Testis (tissue), 3 donors: ENCODE measurements around the gene KCNE2. TPM values are rescaled to one million over a fixed set of nuclear protein-coding genes. Genes with fewer than 3 reads are reported as not detected.
"Not testable (repeated sequence)": the region's sequence is repeated elsewhere in the genome, so short reads cannot be mapped to it uniquely, and the experiment has no call there.

Experiments
- DNase-seq: peaks from one replicate; pipeline ENCODE4 v3.0.0-alpha.2; 2019
- H3K27ac ChIP-seq, 2 donors: fragments of 200-600 bp; sonication (generic); one replicate each; pipeline ENCODE4 v1.5.1; 2019
- H3K27me3 ChIP-seq: fragments of 200-600 bp; sonication (generic); one replicate; pipeline ENCODE4 v1.5.1; 2019
- H3K36me3 ChIP-seq: fragments of 200-600 bp; sonication (generic); one replicate; pipeline ENCODE4 v1.5.1; 2017; ENCODE audit warnings: low read depth; ENCODE audit errors: missing control alignments
- H3K4me1 ChIP-seq: fragments of 200-600 bp; sonication (generic); one replicate; pipeline ENCODE4 v1.5.1; 2019
- H3K4me3 ChIP-seq, 2 donors: fragments of 200-600 bp; sonication (generic); one replicate each; pipeline ENCODE4 v1.5.1; 2017 to 2019
- H3K9me3 ChIP-seq: fragments of 200-600 bp; sonication (generic); one replicate; pipeline ENCODE4 v1.5.1; 2017
- POLR2A ChIP-seq: fragments of 450-650 bp; IDR thresholded peaks from one replicate; pipeline ENCODE4 v1.6.1; 2017; ENCODE audit warnings: antibody characterized with exemption, mild to moderate bottlenecking, moderate library complexity
- WGBS, 2 donors: methylation state at CpG; one replicate each; pipeline ENCODE4 v1.1.5; 2018; 5-methylcytosine and 5-hydroxymethylcytosine counted together
- intact Hi-C: fragments of 100-400 bp; cut with DNase I; formaldehyde crosslinking; loops from one replicate; pipeline ENCODE4 v1.15.1; 2023; ENCODE audit warnings: low total_unique reads
- polyA plus RNA-seq: library from polyadenylated mRNA; stranded (reverse); fragments of 350-450 nt; fragmentation: Illumina TruSeq; extraction: RNeasy Lipid Tissue Mini Kit (QIAGEN cat#74804); gene quantifications from one replicate; pipeline ENCODE4 v1.2.3, GENCODE V29; 2014; ENCODE audit warnings: low read depth, low replicate concordance; ENCODE audit not compliant: insufficient read depth
- total RNA-seq, 2 donors: library from RNA; depleted of rRNA; stranded (reverse); fragments of >200 nt; gene quantifications; one replicate each; pipeline ENCODE4 v1.2.3, GENCODE V29; 2016
- TF ChIP-seq, protein P1 (sequence below), 3 experiments: fragments of 450-650 bp in 2 of 3; fragments of 200-600 bp in 1 of 3; sonication (generic) in 1 of 3; IDR thresholded peaks; one replicate each; pipeline ENCODE4 v1.5.1; 2016 to 2019; ENCODE audit warnings: antibody characterized with exemption in 3 of 3, mild to moderate bottlenecking in 2 of 3, moderate library complexity in 1 of 3

Gene KCNE2
- total and polyA plus RNA-seq, 3 donors from 2014 or later, result 0.37 to 0.74 TPM; not detected in 1

DNA sequence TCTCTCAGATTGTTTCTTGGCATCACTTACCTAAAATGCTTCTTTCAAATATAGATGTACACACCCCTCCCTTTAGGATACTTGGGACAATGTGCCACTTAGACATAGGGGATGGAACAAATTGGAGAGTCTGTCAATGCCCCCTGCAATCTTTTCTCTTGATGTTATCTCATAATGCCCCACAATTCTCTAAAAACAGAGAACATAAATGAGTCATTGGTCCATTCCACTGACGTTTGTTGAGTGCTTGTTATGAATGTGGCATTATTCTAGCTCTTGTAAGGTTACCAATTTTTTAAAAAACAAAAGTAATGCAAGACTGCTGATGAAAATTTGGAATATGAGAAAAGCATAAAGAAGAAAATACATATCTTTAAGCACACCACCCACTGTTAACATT is 5.9 kb downstream of the KCNE2 start:
- Histone ChIP-seq H3K36me3 (no peaks in the 10 kb centered on the region), H3K27me3 (no peaks in the 10 kb centered on the region), H3K9me3 (no peaks in the 10 kb centered on the region), H3K4me3 (no peak overlapping the region), H3K4me1 (no peaks in the 10 kb centered on the region), H3K27ac (no peak overlapping the region)
- 49 to 74% methylated on average over 1 of the region's 1 CpG for WGBS, 2 donors
- TF ChIP-seq, protein P1, sequence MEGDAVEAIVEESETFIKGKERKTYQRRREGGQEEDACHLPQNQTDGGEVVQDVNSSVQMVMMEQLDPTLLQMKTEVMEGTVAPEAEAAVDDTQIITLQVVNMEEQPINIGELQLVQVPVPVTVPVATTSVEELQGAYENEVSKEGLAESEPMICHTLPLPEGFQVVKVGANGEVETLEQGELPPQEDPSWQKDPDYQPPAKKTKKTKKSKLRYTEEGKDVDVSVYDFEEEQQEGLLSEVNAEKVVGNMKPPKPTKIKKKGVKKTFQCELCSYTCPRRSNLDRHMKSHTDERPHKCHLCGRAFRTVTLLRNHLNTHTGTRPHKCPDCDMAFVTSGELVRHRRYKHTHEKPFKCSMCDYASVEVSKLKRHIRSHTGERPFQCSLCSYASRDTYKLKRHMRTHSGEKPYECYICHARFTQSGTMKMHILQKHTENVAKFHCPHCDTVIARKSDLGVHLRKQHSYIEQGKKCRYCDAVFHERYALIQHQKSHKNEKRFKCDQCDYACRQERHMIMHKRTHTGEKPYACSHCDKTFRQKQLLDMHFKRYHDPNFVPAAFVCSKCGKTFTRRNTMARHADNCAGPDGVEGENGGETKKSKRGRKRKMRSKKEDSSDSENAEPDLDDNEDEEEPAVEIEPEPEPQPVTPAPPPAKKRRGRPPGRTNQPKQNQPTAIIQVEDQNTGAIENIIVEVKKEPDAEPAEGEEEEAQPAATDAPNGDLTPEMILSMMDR (IDR thresholded peaks at IDR 0.05), result no peak
- no peak for TF ChIP-seq POLR2A
- intact Hi-C loops, result no loop called here
- no peak for DNase-seq

DNA sequence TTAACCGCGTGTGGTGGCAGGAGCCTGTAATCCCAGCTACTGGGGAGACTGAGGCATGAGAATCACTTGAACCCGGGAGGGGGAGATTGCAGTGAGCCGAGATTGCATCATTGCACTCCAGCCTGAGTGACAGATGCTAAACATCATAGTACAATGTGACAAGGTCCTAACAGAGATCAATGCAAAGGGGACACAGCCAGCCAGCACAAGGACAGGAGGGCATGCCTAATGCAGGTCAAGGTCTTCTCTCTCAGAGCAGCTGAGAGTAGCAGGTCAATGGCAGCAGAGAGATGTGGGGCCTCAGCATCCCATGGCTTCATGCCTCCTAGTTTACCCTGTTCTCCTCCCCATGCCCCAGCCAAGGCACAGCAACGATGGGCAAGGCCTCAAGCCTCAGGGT is 8.5 kb downstream of the KCNE2 start:
- no peak overlapping the region for H3K27ac ChIP-seq

DNA sequence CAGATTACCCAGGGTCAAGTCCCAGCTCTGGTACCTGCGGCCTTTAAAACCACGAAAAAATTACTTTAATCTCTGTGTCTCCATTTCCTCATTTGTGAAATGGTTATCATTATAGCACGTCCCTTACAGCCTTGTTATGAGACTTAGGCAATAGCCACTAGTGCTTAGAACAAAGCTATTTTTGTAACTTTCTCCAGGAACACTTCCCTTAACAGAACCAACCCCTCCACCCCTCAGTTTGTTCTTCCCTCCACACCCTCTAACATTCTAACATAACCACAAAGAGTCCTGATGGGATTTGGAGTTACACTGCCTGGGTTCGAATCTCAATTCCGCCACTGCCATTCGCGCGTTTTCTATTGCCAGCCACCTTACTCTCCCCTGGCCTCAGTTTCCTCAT is 10.7 kb downstream of the KCNE2 start:
- intact Hi-C loops, H3K36me3 ChIP-seq, DNase-seq, H3K4me3 ChIP-seq, H3K27me3 ChIP-seq, H3K27ac ChIP-seq, H3K4me1 ChIP-seq, H3K9me3 ChIP-seq: not testable (repeated sequence)
- WGBS, 2 donors, result no CpG with 5 or more reads among the region's 8 CpGs

More for the DNA sequence above, 8.5 kb downstream of the KCNE2 start:
- intact Hi-C loops, result no loop called here
- H3K4me3 ChIP-seq, result no peak overlapping the region
- no peaks in the 10 kb centered on the region for H3K27me3 ChIP-seq
- DNase-seq, result peak; percentile 2
- no peaks in the 10 kb centered on the region for H3K9me3 ChIP-seq
- TF ChIP-seq, protein P1 (IDR thresholded peaks at IDR 0.05), result no peak
- TF ChIP-seq POLR2A, result no peak
- no peaks in the 10 kb centered on the region for H3K36me3 ChIP-seq
- 93 to 97% methylated on average over 5 of the region's 5 CpGs for WGBS, 2 donors
- no peaks in the 10 kb centered on the region for H3K4me1 ChIP-seq

DNA sequence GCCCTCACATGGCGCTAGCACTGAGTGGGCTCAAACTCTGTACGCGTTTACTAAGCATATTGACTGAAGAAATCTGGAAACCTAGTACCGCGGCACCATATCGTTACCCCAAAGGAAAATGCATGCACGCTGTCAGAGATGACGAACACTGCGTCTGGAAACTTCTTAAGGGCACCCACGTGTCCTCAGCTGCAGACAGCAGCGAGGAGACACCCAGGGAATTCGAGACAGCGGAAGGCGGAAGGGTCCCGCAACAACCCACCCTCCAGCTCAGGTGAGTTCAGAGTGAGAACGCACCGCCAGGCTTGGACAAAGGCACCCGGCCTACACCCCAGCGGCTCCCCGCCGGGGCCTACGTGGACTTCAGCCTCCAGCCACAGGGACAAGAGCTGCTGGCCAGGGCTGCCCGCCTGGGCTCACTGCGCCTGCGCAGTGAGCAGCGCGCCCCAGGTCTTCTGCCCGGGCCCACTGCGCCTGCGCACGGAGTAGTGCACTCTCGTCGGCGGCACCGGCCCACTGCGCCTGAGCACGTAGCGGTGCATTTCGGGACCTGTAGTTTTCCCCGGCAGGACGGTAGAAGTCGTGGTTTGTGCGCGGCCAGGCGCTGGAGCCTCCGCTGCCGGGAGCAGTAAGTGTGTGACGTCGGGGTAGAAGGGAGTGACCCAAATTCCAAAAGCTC is 11.3 kb downstream of the KCNE2 start, which contains the start of gene SMIM11:
Gene SMIM11, plus strand, starts transcription at position 568 of the 679 bp plus-strand sequence. CDS start 3,998 bp downstream, outside the sequence.
- intact Hi-C loops, H3K36me3 ChIP-seq, H3K9me3 ChIP-seq, DNase-seq, H3K27ac ChIP-seq, H3K27me3 ChIP-seq, H3K4me3 ChIP-seq, H3K4me1 ChIP-seq: not testable (repeated sequence)
- no CpG with 5 or more reads among the region's 49 CpGs for WGBS, 2 donors

DNA sequence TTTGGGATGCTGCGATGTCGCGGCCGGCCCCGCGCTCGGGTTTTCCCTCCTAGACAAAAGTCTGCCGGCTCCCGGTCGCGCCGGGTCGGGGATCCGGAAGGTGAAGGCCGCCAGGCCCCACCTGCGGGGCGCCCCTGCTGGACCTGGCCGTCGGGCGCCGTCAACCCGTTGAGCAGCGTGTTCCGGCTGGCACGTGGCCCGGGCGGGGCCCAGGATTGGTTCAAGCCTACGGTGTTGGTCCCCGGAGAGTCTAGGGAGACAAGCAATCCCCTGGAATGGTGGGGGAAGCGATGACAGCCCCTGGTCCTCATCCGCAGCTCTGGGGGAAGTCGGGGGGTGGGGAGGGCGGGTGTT is 11.8 kb downstream of the KCNE2 start:
- no CpG with 5 or more reads among the region's 33 CpGs for WGBS, 2 donors
- DNase-seq, H3K4me3 ChIP-seq, intact Hi-C loops, H3K27me3 ChIP-seq, H3K9me3 ChIP-seq, H3K4me1 ChIP-seq, H3K27ac ChIP-seq, H3K36me3 ChIP-seq: not testable (repeated sequence)

DNA sequence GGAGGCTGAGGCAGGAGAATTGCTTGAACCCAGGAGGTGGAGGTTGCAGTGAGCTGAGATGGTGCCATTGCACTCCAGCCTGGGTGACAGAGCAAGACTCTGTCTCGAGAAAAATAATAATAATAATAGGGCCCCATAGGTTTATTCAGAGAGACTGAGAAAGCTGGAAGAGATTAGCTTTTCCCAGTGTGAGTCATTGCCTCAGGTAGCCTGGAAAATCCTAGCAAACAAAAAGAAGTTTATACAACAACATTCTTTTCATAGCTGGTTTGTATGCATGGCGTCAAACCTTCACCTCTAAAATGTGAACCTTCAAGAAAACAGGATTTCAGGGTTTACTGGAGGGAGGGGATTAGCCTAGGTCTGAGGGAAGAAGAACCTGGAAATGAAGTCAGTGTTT is 19.3 kb downstream of the KCNE2 start:
- DNase-seq, H3K4me1 ChIP-seq, intact Hi-C loops, H3K4me3 ChIP-seq, H3K27ac ChIP-seq, H3K9me3 ChIP-seq, H3K27me3 ChIP-seq, H3K36me3 ChIP-seq: not testable (repeated sequence)
- WGBS, 2 donors, result no CpG with 5 or more reads among the region's 2 CpGs

DNA sequence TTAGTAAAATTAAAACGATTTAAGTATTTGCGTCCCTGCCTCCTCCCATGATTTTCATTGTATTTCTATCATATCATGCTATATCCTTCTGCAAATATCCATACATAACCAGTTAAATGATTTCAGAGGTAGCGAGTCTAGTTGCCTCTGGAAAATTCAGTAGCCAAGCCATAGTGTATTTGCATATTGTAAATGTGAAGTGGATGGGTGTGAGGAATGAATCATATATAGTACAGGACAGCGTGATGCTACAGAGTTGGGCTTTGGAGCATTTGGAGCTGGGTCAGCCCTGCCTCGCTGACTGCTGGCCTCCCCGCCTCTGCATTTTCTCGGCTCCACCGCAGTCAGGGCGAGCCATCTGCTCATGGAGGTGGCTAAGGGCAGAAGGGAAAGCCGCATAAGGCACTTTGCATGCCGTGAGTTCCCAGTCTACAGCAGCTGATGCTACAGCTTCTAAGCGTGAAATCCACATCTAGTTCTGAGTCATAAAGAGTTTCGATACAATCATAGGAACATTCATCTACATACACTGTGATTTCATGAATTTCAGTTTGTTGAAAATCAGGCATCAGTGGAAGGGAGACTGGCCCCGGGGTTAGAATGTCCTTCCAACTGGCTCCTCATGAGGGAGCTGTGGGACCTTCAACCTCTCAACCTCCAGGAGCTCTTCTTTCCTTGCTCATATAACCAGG is 20.1 kb downstream of the KCNE2 start:
- H3K27me3 ChIP-seq, H3K4me3 ChIP-seq, H3K4me1 ChIP-seq, H3K27ac ChIP-seq, H3K9me3 ChIP-seq, intact Hi-C loops, H3K36me3 ChIP-seq, DNase-seq: not testable (repeated sequence)
- no CpG with 5 or more reads among the region's 14 CpGs for WGBS, 2 donors

DNA sequence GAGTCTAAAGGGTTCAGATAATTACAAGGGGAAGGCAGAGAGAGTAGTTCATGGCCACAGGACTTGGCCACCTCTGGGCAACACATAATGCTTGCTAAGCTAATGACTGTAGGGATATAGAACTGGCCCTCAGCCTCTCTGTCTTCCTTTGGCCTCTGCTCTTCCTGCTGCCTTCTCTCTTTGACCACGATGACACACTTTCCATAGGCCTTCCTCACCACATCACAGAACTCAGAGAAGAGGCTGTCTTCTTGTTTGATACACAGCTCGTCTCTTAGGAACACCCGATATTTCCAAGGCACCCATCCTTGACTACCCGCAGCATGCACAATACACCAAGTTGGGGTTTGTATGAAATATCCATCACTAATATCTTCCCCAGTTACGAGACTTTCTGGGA is 36.7 kb downstream of the KCNE2 start:
- H3K9me3 ChIP-seq, H3K4me1 ChIP-seq, H3K27ac ChIP-seq, intact Hi-C loops, H3K4me3 ChIP-seq, H3K36me3 ChIP-seq, DNase-seq, H3K27me3 ChIP-seq: not testable (repeated sequence)
- WGBS, 2 donors, result no CpG with 5 or more reads among the region's 5 CpGs

DNA sequence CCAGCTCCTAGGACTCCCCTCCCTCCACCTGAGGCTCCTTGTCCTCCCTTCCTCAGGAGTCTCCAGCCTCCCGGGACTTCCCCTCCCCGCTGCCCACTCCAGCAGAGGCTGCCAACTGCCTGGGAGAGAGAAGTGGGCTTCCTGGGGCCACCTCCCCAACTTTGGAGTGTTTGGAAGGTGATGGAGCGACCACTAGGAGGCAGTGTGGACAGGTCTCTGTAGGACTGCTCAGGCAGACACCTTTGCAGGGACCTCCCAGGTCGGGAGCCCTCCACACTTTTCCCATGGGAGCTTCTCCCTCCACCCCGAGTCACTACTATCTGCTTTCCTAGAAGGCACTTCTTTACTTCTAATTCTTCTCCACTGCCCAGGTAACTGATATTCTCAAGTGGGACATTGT is 40.9 kb downstream of the KCNE2 start:
- no CpG with 5 or more reads among the region's 5 CpGs for WGBS, 2 donors
- H3K4me1 ChIP-seq, result not testable (repeated sequence)

DNA sequence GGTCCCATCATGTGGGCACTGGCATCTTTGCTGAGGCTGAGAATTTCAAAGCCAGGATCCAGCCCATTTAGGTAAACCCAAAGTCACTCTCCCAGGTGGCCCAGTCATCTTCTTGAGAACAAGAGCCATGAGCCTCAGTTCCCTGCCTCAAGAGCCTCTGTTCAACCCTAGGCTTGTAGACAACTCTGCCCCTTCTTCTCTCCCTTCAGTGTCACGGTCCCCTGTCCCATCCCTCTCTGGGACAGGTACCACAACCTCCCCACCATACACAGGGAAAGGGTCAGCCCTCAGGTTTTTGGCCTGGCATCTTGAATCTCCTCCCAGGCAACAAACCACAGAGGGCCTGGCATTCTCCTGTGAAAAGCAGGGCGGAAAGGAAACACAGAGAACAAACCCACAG is 41.9 kb downstream of the KCNE2 start:
- DNase-seq, H3K27me3 ChIP-seq, H3K4me1 ChIP-seq, H3K27ac ChIP-seq, H3K36me3 ChIP-seq, H3K4me3 ChIP-seq, intact Hi-C loops, H3K9me3 ChIP-seq: not testable (repeated sequence)
- WGBS, 2 donors, result no CpG with 5 or more reads among the region's 2 CpGs

More for the DNA sequence above, 40.9 kb downstream of the KCNE2 start:
- H3K4me3 ChIP-seq, H3K9me3 ChIP-seq, DNase-seq, H3K36me3 ChIP-seq, H3K27me3 ChIP-seq, intact Hi-C loops, H3K27ac ChIP-seq: not testable (repeated sequence)
